Measurements from ENCODE around the gene C19orf73.

- no peak for TF ChIP-seq CTCF (IDR thresholded peaks at IDR 0.05)
- TF ChIP-seq POLR2A (IDR thresholded peaks at IDR 0.05) = no peak
These were observed 49.0 kb upstream of the C19orf73 start for GRCh38 chr19:49167857-49168409.

Data from prostate gland (tissue), 2 donors.